ENCODE measurements around the gene TSPEAR. TPM values are rescaled to one million over a fixed set of nuclear protein-coding genes. Genes with fewer than 3 reads are reported as not detected.
A peak's percentile ranks its signal among the peaks of the same experiment; 100 is the strongest.
"Not testable (repeated sequence)": the region's sequence is repeated elsewhere in the genome, so short reads cannot be mapped to it uniquely, and the experiment has no call there.

TSPEAR gene
- total and polyA plus RNA-seq, 7 experiments from 2014 or later: 0.07 TPM; not detected in 6

DNA sequence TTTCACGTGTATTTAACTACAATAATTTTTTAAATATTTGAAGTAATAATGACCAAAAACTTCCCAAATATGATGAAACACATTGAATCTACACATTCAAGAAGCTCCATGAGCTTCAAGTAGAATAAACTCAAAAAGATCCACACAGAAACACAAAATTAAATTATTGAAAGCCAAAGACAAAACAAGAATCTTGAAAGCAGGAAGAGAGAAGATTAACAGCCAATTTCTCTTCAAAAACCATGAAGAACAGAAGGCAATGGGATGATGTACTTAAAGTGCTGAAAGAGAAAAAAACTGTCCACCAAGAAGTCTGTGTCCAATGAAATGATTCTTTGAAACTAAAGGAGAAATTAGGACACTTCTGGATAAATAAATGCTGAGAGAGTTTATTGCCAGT is 79.3 kb downstream of the TSPEAR start:
- Mint-ChIP-seq H3K36me3 (peaks cover 12 to 31% (median 15%) of the 10 kb centered on the region in 5 donors), H3K27me3 (peaks cover 0 to 35% (median 0%) of the 10 kb centered on the region in 5 donors), H3K9me3 (peaks cover 13 to 55% (median 34%) of the 10 kb centered on the region in 11 donors), H3K27ac (peak overlapping the region in 2 of 9 donors; percentile 43 to 71), H3K4me3 (peak overlapping the region in 1 of 10 donors; percentile 45), H3K4me1 (peaks cover 4 to 32% (median 28%) of the 10 kb centered on the region in 7 donors)
- POLR2A ChIA-PET: no interaction called here
- H3K4me1 ChIP-seq (ENCODE audit: control insufficient read depth in 2 of 2, insufficient read depth in 2 of 2, low read length in 2 of 2): peaks cover 16 to 20% of the 10 kb centered on the region in 2 donors
- no peak overlapping the region for H3K27ac ChIP-seq (ENCODE audit: low read depth, low read length)
- ATAC-seq (no peak), DNase-seq (no peak)
- H3K27me3 ChIP-seq (ENCODE audit: control insufficient read depth in 2 of 2, insufficient read depth in 2 of 2, low read length in 2 of 2): no peaks in the 10 kb centered on the region
- no peak overlapping the region for H3K4me3 ChIP-seq (ENCODE audit: low read length)
- H3K36me3 ChIP-seq (ENCODE audit: control insufficient read depth in 2 of 3, insufficient read depth in 3 of 3, low read length in 3 of 3): no peaks in the 10 kb centered on the region
- CTCF ChIA-PET: interaction anchor here (0.9 kb wide), 1 partner anchor 122 kb away, joined by 3 read pairs; no protein-coding TSS in a partner anchor
- H3K9me3 ChIP-seq (ENCODE audit: control insufficient read depth in 2 of 3, low read length in 3 of 3): peaks cover 0 to 25% (median 9%) of the 10 kb centered on the region in 3 experiments
- intact Hi-C loops (cut with micrococcal nuclease): loop anchor here in 1 of 2 donors (5.0 kb wide), 1 partner anchor 40 kb away; no protein-coding TSS in a partner anchor

GRCh38 chr21:44630440-44630839 is 80.9 kb downstream of the TSPEAR start:
- Histone ChIP-seq H3K4me1 (ENCODE audit: control insufficient read depth in 2 of 2, insufficient read depth in 2 of 2, low read length in 2 of 2) (peaks cover 20 to 29% of the 10 kb centered on the region in 2 donors), H3K27ac (ENCODE audit: low read depth, low read length) (peak overlapping the region; percentile 14), H3K4me3 (ENCODE audit: low read length) (peak overlapping the region; percentile 22), H3K9me3 (ENCODE audit: control insufficient read depth in 2 of 3, low read length in 3 of 3) (peaks cover 0 to 25% (median 9%) of the 10 kb centered on the region in 3 experiments), H3K27me3 (ENCODE audit: control insufficient read depth in 2 of 2, insufficient read depth in 2 of 2, low read length in 2 of 2) (no peaks in the 10 kb centered on the region), H3K36me3 (ENCODE audit: control insufficient read depth in 2 of 3, insufficient read depth in 3 of 3, low read length in 3 of 3) (no peaks in the 10 kb centered on the region)
- DNase-seq: peak in 1 of 9 donors; percentile 13
- H3K27ac Mint-ChIP-seq: peak overlapping the region in 8 of 9 donors; percentile 65 to 88 (median 82)
- peaks cover 13 to 55% (median 34%) of the 10 kb centered on the region in 11 donors for H3K9me3 Mint-ChIP-seq
- intact Hi-C loops (cut with micrococcal nuclease): loop anchor here in 1 of 2 donors (5.0 kb wide), 1 partner anchor 42 kb away; no protein-coding TSS in a partner anchor
- peaks cover 12 to 31% (median 15%) of the 10 kb centered on the region in 5 donors for H3K36me3 Mint-ChIP-seq
- peak overlapping the region in 7 of 10 donors; percentile 25 to 75 (median 53) for H3K4me3 Mint-ChIP-seq
- CTCF ChIA-PET: no interaction called here
- no peak for ATAC-seq
- H3K27me3 Mint-ChIP-seq: peaks cover 0 to 30% (median 0%) of the 10 kb centered on the region in 5 donors
- H3K4me1 Mint-ChIP-seq: peaks cover 4 to 42% (median 28%) of the 10 kb centered on the region in 7 donors
- POLR2A ChIA-PET: interaction anchor here (1.0 to 1.4 kb wide), 2 partner anchors 11 to 13 kb away, joined by 4 to 5 read pairs; no protein-coding TSS in a partner anchor

- intact Hi-C loops (cut with micrococcal nuclease): no loop called here
- ChIA-PET POLR2A (no interaction called here), CTCF (interaction anchor here (0.5 kb wide), 1 partner anchor 246 kb away, joined by 4 read pairs; no protein-coding TSS in a partner anchor)
- peak overlapping the region in 3 of 9 donors; percentile 51 to 88 (median 81) for H3K27ac Mint-ChIP-seq
- Histone ChIP-seq H3K27ac (ENCODE audit: low read depth, low read length) (no peak overlapping the region), H3K27me3 (ENCODE audit: control insufficient read depth in 2 of 2, insufficient read depth in 2 of 2, low read length in 2 of 2) (no peaks in the 10 kb centered on the region), H3K4me1 (ENCODE audit: control insufficient read depth in 2 of 2, insufficient read depth in 2 of 2, low read length in 2 of 2) (peaks cover 20 to 29% of the 10 kb centered on the region in 2 donors), H3K9me3 (ENCODE audit: control insufficient read depth in 2 of 3, low read length in 3 of 3) (peaks cover 0 to 32% (median 9%) of the 10 kb centered on the region in 3 experiments), H3K4me3 (ENCODE audit: low read length) (no peak overlapping the region), H3K36me3 (ENCODE audit: control insufficient read depth in 2 of 3, insufficient read depth in 3 of 3, low read length in 3 of 3) (no peaks in the 10 kb centered on the region)
- ATAC-seq: no peak
- peak overlapping the region in 1 of 10 donors; percentile 75 for H3K4me3 Mint-ChIP-seq
- H3K36me3 Mint-ChIP-seq: peaks cover 19 to 44% (median 24%) of the 10 kb centered on the region in 5 donors
- peaks cover 17 to 58% (median 40%) of the 10 kb centered on the region in 11 donors for H3K9me3 Mint-ChIP-seq
- DNase-seq: no peak
- H3K27me3 Mint-ChIP-seq: peaks cover 0 to 27% (median 0%) of the 10 kb centered on the region in 5 donors
- peaks cover 4 to 43% (median 27%) of the 10 kb centered on the region in 7 donors for H3K4me1 Mint-ChIP-seq
Observed at GRCh38 chr21:44628707-44629391, 82.5 kb downstream of the TSPEAR start.

GRCh38 chr21:44627831-44628233 is 83.5 kb downstream of the TSPEAR start:
- H3K27ac ChIP-seq (ENCODE audit: low read depth, low read length); DNase-seq; H3K4me3 ChIP-seq (ENCODE audit: low read length); H3K27me3 ChIP-seq (ENCODE audit: control insufficient read depth in 2 of 2, insufficient read depth in 2 of 2, low read length in 2 of 2); ATAC-seq; H3K36me3 ChIP-seq (ENCODE audit: control insufficient read depth in 2 of 3, insufficient read depth in 3 of 3, low read length in 3 of 3); POLR2A ChIA-PET; intact Hi-C loops (cut with micrococcal nuclease); CTCF ChIA-PET: not testable (repeated sequence)
- H3K9me3 ChIP-seq (ENCODE audit: control insufficient read depth in 2 of 3, low read length in 3 of 3): peaks cover 5 to 40% (median 9%) of the 10 kb centered on the region in 3 experiments
- peaks cover 22 to 58% (median 43%) of the 10 kb centered on the region in 11 donors for H3K9me3 Mint-ChIP-seq
- H3K4me3 Mint-ChIP-seq: peak overlapping the region in 1 of 10 donors; percentile 47
- H3K27me3 Mint-ChIP-seq: peaks cover 0 to 22% (median 0%) of the 10 kb centered on the region in 5 donors
- H3K36me3 Mint-ChIP-seq: peaks cover 25 to 44% (median 29%) of the 10 kb centered on the region in 5 donors
- peaks cover 20 to 29% of the 10 kb centered on the region in 2 donors for H3K4me1 ChIP-seq (ENCODE audit: control insufficient read depth in 2 of 2, insufficient read depth in 2 of 2, low read length in 2 of 2)
- peak overlapping the region in 4 of 9 donors; percentile 8 to 51 (median 28) for H3K27ac Mint-ChIP-seq
- peaks cover 4 to 43% (median 32%) of the 10 kb centered on the region in 7 donors for H3K4me1 Mint-ChIP-seq

GRCh38 chr21:44627181-44627822 is 84.1 kb downstream of the TSPEAR start:
- Mint-ChIP-seq H3K4me3 (peak overlapping the region in 1 of 10 donors; percentile 47), H3K9me3 (peaks cover 26 to 58% (median 44%) of the 10 kb centered on the region in 11 donors)

GRCh38 chr21:44626673-44627143 is 84.7 kb downstream of the TSPEAR start, which contains the start of gene KRTAP10-9:
Gene KRTAP10-9 (plus strand): TSS chr21:44627093. CDS start chr21:44627172, 79 bp downstream.
- ATAC-seq (no peak), DNase-seq (no peak)
- H3K27ac ChIP-seq (ENCODE audit: low read depth, low read length): no peak within 1 kb of the TSS
- H3K9me3 Mint-ChIP-seq: peaks cover 30 to 58% (median 40%) of the 10 kb centered on the region in 11 donors
- H3K27me3 Mint-ChIP-seq: peaks cover 0 to 16% (median 0%) of the 10 kb centered on the region in 5 donors
- peak within 1 kb of the TSS in 6 of 9 donors; percentile 8 to 84 (median 47) for H3K27ac Mint-ChIP-seq
- intact Hi-C loops (cut with micrococcal nuclease): no loop called here
- H3K4me3 ChIP-seq (ENCODE audit: low read length): no peak within 1 kb of the TSS
- H3K4me3 Mint-ChIP-seq: peak within 1 kb of the TSS in 1 of 10 donors; percentile 47
- H3K27me3 ChIP-seq (ENCODE audit: control insufficient read depth in 2 of 2, insufficient read depth in 2 of 2, low read length in 2 of 2): no peaks in the 10 kb centered on the region
- ChIA-PET POLR2A (interaction anchor here (1.6 kb wide), 1 partner anchor 9 kb away, joined by 5 read pairs; no protein-coding TSS in a partner anchor), CTCF (interaction anchor here (0.9 kb wide), 1 partner anchor 11 kb away, joined by 3 read pairs; no protein-coding TSS in a partner anchor)
- peaks cover 25 to 46% (median 37%) of the 10 kb centered on the region in 5 donors for H3K36me3 Mint-ChIP-seq
- no peaks in the 10 kb centered on the region for H3K36me3 ChIP-seq (ENCODE audit: control insufficient read depth in 2 of 3, insufficient read depth in 3 of 3, low read length in 3 of 3)
- H3K4me1 Mint-ChIP-seq: peaks cover 4 to 43% (median 35%) of the 10 kb centered on the region in 7 donors
- H3K4me1 ChIP-seq (ENCODE audit: control insufficient read depth in 2 of 2, insufficient read depth in 2 of 2, low read length in 2 of 2): peaks cover 20 to 29% of the 10 kb centered on the region in 2 donors
- H3K9me3 ChIP-seq (ENCODE audit: control insufficient read depth in 2 of 3, low read length in 3 of 3): peaks cover 5 to 34% (median 9%) of the 10 kb centered on the region in 3 experiments

More at GRCh38 chr21:44627181-44627822, 84.1 kb downstream of the TSPEAR start:
- CTCF ChIA-PET; intact Hi-C loops (cut with micrococcal nuclease); H3K36me3 ChIP-seq (ENCODE audit: control insufficient read depth in 2 of 3, insufficient read depth in 3 of 3, low read length in 3 of 3); ATAC-seq; H3K27me3 ChIP-seq (ENCODE audit: control insufficient read depth in 2 of 2, insufficient read depth in 2 of 2, low read length in 2 of 2); DNase-seq; H3K4me3 ChIP-seq (ENCODE audit: low read length); H3K27ac ChIP-seq (ENCODE audit: low read depth, low read length): not testable (repeated sequence)
- Mint-ChIP-seq H3K36me3 (peaks cover 25 to 49% (median 32%) of the 10 kb centered on the region in 5 donors), H3K27me3 (peaks cover 0 to 21% (median 0%) of the 10 kb centered on the region in 5 donors), H3K27ac (peak overlapping the region in 5 of 9 donors; percentile 8 to 84 (median 32)), H3K4me1 (peaks cover 4 to 43% (median 35%) of the 10 kb centered on the region in 7 donors)
- Histone ChIP-seq H3K4me1 (ENCODE audit: control insufficient read depth in 2 of 2, insufficient read depth in 2 of 2, low read length in 2 of 2) (peaks cover 20 to 29% of the 10 kb centered on the region in 2 donors), H3K9me3 (ENCODE audit: control insufficient read depth in 2 of 3, low read length in 3 of 3) (peaks cover 5 to 38% (median 9%) of the 10 kb centered on the region in 3 experiments)
- POLR2A ChIA-PET: interaction anchor here (1.6 kb wide), 1 partner anchor 10 kb away, joined by 5 read pairs; no protein-coding TSS in a partner anchor
